Smooth muscle cell (in vitro differentiated cells): ENCODE measurements around the gene SKI. TPM values are rescaled to one million over a fixed set of nuclear protein-coding genes. Genes with fewer than 3 reads are reported as not detected.

Source experiments
- DNase-seq: peaks from one replicate; lab custom pipeline; 2025; ENCODE audit not compliant: unreplicated experiment; lab: John Stamatoyannopoulos, UW
- H2AFZ ChIP-seq: fragments of 200-600 bp; sonication (generic); 2 replicates; pipeline ENCODE4 v1.6.0; 2016; ENCODE audit warnings: antibody characterized with exemption, low read depth, mild to moderate bottlenecking
- H3F3A ChIP-seq: fragments of 200-600 bp; sonication (generic); 2 replicates; pipeline ENCODE4 v1.6.0; 2017; ENCODE audit warnings: antibody characterized with exemption, low read depth
- H3K27ac ChIP-seq: fragments of 200-600 bp; sonication (generic); 2 replicates; pipeline ENCODE4 v1.5.1; 2016; ENCODE audit warnings: low read depth, mild to moderate bottlenecking
- H3K27me3 ChIP-seq: fragments of 200-600 bp; sonication (generic); 2 replicates; pipeline ENCODE4 v1.6.1; 2016; ENCODE audit warnings: low read depth, mild to moderate bottlenecking
- H3K36me3 ChIP-seq: fragments of 200-600 bp; sonication (generic); 2 replicates; pipeline ENCODE4 v1.5.1; 2016; ENCODE audit warnings: low read depth
- H3K4me1 ChIP-seq: fragments of 200-600 bp; sonication (generic); 2 replicates; pipeline ENCODE4 v1.5.1; 2016; ENCODE audit warnings: low read depth
- H3K4me2 ChIP-seq: fragments of 200-600 bp; sonication (generic); 2 replicates; pipeline ENCODE4 v1.6.0; 2016; ENCODE audit warnings: mild to moderate bottlenecking
- H3K4me3 ChIP-seq: fragments of 200-600 bp; sonication (generic); 2 replicates; pipeline ENCODE4 v1.5.1; 2016; ENCODE audit warnings: mild to moderate bottlenecking
- H3K79me2 ChIP-seq: fragments of 200-600 bp; sonication (generic); 2 replicates; pipeline ENCODE4 v1.6.0; 2016; ENCODE audit warnings: low read depth, mild to moderate bottlenecking
- H3K9ac ChIP-seq: fragments of 200-600 bp; sonication (generic); 2 replicates; pipeline ENCODE4 v1.6.0; 2016; ENCODE audit warnings: low read depth
- H3K9me3 ChIP-seq: fragments of 200-600 bp; sonication (generic); replicated peaks from 2 replicates; pipeline ENCODE4 v1.5.1; 2016; ENCODE audit warnings: low read depth
- H4K20me1 ChIP-seq: fragments of 200-600 bp; sonication (generic); 2 replicates; pipeline ENCODE4 v1.6.0; 2016; ENCODE audit warnings: low read depth
- CTCF ChIP-seq: fragments of 200-600 bp; sonication (generic); IDR thresholded peaks from 2 replicates; pipeline ENCODE4 v1.5.1; 2017; ENCODE audit warnings: borderline replicate concordance, mild to moderate bottlenecking, antibody characterized with exemption; ENCODE audit not compliant: insufficient read depth, poor library complexity, severe bottlenecking
- WGBS: methylation state at CpG from one replicate; pipeline ENCODE4 v1.1.7; 2016; ENCODE audit warnings: low lambda C conversion rate; 5-methylcytosine and 5-hydroxymethylcytosine counted together
- polyA plus RNA-seq: library from polyadenylated mRNA; unstranded; fragments of >200 nt; fragmentation: Nextera tagmentation; extraction: Ambion mirVana; gene quantifications from 2 replicates; pipeline ENCODE4 v1.2.1, GENCODE V29; 2016
- total RNA-seq: library from RNA; depleted of rRNA; stranded (reverse); fragments of >200 nt; gene quantifications from 2 replicates; pipeline ENCODE4 v1.2.3, GENCODE V29; 2014

Gene SKI
- total and polyA plus RNA-seq, 2 experiments from 2014 or later, result 4.2 to 19.6 TPM

- no peak for DNase-seq
- Histone ChIP-seq H3K27me3 (no peaks in the 10 kb centered on the region), H3K9me3 (no peaks in the 10 kb centered on the region), H4K20me1 (peaks cover 100% of the 10 kb centered on the region), H3K4me1 (no peaks in the 10 kb centered on the region), H3K4me2 (no peak overlapping the region), H3K27ac (peak overlapping the region; percentile 60), H2AFZ (no peak overlapping the region), H3K4me3 (no peak overlapping the region), H3K79me2 (peaks cover 100% of the 10 kb centered on the region), H3F3A (no peaks in the 10 kb centered on the region), H3K36me3 (no peaks in the 10 kb centered on the region), H3K9ac (no peak overlapping the region)
- 95% methylated on average over 18 of the region's 18 CpGs for WGBS
- TF ChIP-seq CTCF, result no peak
Measured at GRCh38 chr1:2296614-2297013, 68.5 kb downstream of the SKI start.

- Histone ChIP-seq H3K27ac (no peak overlapping the region), H3K36me3 (no peaks in the 10 kb centered on the region), H2AFZ (no peak overlapping the region), H3K4me2 (no peak overlapping the region), H3K9me3 (no peaks in the 10 kb centered on the region), H3K27me3 (no peaks in the 10 kb centered on the region), H3K9ac (no peak overlapping the region), H3K4me1 (no peaks in the 10 kb centered on the region), H4K20me1 (peaks cover 100% of the 10 kb centered on the region), H3F3A (no peaks in the 10 kb centered on the region), H3K79me2 (peaks cover 100% of the 10 kb centered on the region), H3K4me3 (no peak overlapping the region)
- 96% methylated on average over 33 of the region's 35 CpGs for WGBS
- TF ChIP-seq CTCF, result no peak
- DNase-seq, result no peak
Measured at GRCh38 chr1:2297246-2298011, 69.3 kb downstream of the SKI start.

- Histone ChIP-seq H4K20me1 (peaks cover 99% of the 10 kb centered on the region), H2AFZ (no peak overlapping the region), H3K9ac (no peak overlapping the region), H3F3A (no peaks in the 10 kb centered on the region), H3K27ac (no peak overlapping the region), H3K4me1 (no peaks in the 10 kb centered on the region), H3K27me3 (no peaks in the 10 kb centered on the region), H3K9me3 (no peaks in the 10 kb centered on the region), H3K79me2 (peaks cover 100% of the 10 kb centered on the region), H3K36me3 (no peaks in the 10 kb centered on the region), H3K4me2 (no peak overlapping the region), H3K4me3 (no peak overlapping the region)
- TF ChIP-seq CTCF, result no peak
- no peak for DNase-seq
- 92% methylated on average over 12 of the region's 12 CpGs for WGBS
Measured at GRCh38 chr1:2298685-2299084, 70.6 kb downstream of the SKI start.

GRCh38 chr1:2299131-2299627 is 71.1 kb downstream of the SKI start:
- H3K36me3 ChIP-seq, result no peaks in the 10 kb centered on the region
- H3K4me3 ChIP-seq, result no peak overlapping the region
- no peaks in the 10 kb centered on the region for H3K27me3 ChIP-seq
- H3K9ac ChIP-seq, result no peak overlapping the region
- no peak overlapping the region for H3K4me2 ChIP-seq
- H3F3A ChIP-seq, result no peaks in the 10 kb centered on the region
- H3K27ac ChIP-seq, result no peak overlapping the region
- H3K4me1 ChIP-seq, result no peaks in the 10 kb centered on the region
- WGBS, result 90% methylated on average over 24 of the region's 24 CpGs
- no peak overlapping the region for H2AFZ ChIP-seq
- TF ChIP-seq CTCF, result no peak
- H4K20me1 ChIP-seq, result peaks cover 99% of the 10 kb centered on the region
- no peaks in the 10 kb centered on the region for H3K9me3 ChIP-seq
- peaks cover 96% of the 10 kb centered on the region for H3K79me2 ChIP-seq
- DNase-seq, result no peak
